ENCODE data around the gene PSD2.

DNA sequence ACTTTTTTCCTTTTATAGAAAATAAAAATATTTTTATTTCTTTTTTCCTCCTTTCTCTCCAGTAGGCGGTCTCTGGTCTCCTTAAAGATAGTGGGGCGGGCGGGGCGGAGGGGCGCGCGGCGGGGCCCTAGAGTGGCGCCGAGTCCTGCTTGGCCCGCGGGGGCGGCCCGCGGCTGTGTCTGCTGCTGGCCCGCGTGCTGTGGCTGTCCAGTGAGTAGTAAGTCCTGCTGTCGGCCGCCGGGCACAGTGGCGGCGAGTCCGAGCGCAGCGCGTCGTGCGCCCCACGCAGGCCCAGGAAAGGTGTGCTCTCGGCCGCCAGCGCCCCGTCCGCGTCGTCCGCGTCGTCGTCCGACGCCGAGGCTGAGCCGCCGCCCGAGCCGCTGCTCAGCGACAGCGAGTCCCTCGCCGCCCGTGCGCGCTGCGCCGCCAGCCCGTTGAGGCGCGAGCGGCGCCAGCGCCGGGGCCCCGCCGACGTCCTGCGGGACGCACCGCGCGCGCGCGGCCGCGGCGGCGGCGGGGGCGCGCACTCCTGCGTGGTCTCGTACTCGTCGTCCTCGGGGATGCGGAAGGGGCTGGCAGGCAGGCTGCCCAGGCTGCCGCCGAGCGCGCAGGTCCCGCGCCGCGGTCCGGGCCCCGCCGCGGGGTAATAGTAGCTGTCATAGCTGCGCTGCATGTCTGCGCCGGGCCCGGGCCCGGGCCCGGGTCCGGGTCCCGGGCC is 52.3 kb downstream of the PSD2 start:
- TF ChIP-seq, protein P1, sequence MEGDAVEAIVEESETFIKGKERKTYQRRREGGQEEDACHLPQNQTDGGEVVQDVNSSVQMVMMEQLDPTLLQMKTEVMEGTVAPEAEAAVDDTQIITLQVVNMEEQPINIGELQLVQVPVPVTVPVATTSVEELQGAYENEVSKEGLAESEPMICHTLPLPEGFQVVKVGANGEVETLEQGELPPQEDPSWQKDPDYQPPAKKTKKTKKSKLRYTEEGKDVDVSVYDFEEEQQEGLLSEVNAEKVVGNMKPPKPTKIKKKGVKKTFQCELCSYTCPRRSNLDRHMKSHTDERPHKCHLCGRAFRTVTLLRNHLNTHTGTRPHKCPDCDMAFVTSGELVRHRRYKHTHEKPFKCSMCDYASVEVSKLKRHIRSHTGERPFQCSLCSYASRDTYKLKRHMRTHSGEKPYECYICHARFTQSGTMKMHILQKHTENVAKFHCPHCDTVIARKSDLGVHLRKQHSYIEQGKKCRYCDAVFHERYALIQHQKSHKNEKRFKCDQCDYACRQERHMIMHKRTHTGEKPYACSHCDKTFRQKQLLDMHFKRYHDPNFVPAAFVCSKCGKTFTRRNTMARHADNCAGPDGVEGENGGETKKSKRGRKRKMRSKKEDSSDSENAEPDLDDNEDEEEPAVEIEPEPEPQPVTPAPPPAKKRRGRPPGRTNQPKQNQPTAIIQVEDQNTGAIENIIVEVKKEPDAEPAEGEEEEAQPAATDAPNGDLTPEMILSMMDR (IDR thresholded peaks at IDR 0.05), result no peak
- TF ChIP-seq POLR2A (IDR thresholded peaks at IDR 0.05), result no peak

Data from heart left ventricle (tissue), 13 donors.